RCC 7860 (cell line): ENCODE measurements around the gene GNAL.
"Not testable (repeated sequence)": the region's sequence is repeated elsewhere in the genome, so short reads cannot be mapped to it uniquely, and the experiment has no call there.

ENCODE experiments used
- DNase-seq: peaks from one replicate; pipeline ENCODE4 v3.0.0-alpha.2; 2015; ENCODE audit warnings: low spot score
- FAIRE-seq: peaks from 2 replicates; lab custom pipeline; 2012; peaks lifted over from hg19 to GRCh38; lab: Jason Lieb, UNC

The GNAL gene

GRCh38 chr18:11892438-11892837 lies 203.4 kb downstream of the GNAL start:
- FAIRE-seq, DNase-seq: not testable (repeated sequence)

DNA sequence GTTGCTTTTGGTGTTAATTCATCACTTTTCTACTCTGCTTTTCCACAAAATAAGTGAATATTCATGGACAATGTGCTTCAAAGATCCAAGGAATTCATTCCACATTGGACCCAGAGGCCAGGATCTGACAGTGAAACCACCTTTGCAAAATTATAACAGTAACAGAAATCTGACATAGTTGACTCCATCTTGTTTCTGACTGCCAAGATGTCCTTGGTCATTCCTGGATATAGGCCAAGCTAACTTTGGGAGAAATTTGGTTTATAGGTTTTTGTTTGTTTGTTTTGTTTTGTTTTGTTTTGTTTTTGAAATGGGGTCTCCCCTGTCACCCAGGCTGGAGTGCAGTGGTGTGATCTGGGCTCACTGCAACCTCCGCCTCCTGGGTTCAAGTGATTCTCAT lies 208.7 kb downstream of the GNAL start:
- DNase-seq (no peak), FAIRE-seq (no peak)

GRCh38 chr18:11899063-11899462 lies 210.0 kb downstream of the GNAL start:
- no peak for DNase-seq
- FAIRE-seq: no peak

DNA sequence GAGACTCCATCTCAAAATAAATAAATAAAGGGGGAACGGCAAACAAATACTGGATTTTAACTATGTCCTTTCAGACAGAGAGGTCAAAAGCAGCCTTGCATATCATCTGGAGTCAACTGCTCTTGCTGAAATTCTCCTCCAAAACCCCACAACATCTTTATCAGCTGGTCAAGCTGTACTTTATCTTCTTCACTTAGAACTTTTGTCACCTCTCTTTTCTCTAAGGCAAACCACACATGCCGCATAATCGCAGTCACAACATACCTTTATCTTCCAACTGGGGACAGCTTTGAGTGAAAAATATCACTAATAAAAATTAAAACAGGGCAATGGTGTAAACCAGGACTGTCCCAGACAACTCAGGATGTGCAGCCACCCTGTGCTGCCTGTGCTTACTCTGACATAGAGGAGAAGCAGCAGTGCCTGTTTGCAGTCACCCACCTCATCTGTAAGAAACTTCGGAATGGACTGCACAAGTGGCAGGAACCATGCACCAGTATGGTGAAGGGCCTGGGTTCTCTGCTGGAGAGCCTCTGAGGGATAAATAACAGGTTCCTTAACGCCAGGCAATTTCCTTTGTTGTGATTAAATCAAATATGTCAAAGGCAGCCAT lies 212.9 kb downstream of the GNAL start:
- DNase-seq (no peak), FAIRE-seq (no peak)

GRCh38 chr18:11902522-11903292 lies 213.6 kb downstream of the GNAL start:
- DNase-seq (no peak), FAIRE-seq (no peak)

GRCh38 chr18:11905613-11906012 lies 216.5 kb downstream of the GNAL start:
- DNase-seq: no peak
- no peak for FAIRE-seq

GRCh38 chr18:11906176-11906575 lies 217.1 kb downstream of the GNAL start:
- peak; percentile 42 for FAIRE-seq
- DNase-seq: no peak

DNA sequence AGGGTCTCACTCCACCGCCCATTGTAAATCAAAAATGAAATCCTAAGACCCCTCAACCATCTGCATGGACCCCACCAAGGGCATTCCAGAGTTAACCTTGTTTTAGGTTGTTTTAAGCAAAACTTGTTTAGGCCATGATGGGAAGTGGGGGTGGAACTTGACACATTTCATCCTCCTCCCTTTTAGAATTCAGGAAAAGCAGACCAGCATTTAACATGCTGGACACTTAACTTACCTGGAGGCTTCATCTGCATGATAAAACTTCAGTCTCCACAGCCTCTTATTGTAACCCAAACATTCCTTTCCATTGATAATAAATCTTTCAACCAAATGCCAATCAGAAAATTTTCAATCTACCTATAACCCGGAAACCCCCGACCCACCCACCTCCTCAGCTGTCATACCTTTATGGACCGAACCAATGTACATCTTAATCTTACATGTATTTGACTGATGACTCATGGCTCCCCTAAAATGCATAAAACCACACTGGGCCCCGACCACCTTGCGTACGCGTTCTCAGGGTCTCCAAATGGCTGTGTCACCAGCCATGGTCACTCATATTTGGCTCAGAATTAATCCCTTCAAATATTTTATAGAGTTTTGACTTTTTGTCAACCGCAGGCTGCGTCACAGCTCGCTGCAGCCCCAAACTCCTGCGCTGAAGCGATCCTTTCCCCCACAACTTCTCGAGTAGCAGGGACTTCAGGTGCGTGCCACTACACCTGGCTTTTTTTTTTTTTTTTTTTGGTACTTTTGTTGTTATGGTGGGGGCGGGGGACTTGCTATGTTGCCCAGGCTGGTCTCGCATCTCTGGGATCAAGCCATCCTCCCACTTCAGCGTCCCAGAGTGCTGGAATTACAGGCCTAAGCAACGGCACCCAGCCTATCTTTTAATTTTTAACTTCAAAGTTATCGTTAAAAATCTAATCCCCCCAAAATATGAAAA lies 218.1 kb downstream of the GNAL start:
- DNase-seq (no peak), FAIRE-seq (no peak)

DNA sequence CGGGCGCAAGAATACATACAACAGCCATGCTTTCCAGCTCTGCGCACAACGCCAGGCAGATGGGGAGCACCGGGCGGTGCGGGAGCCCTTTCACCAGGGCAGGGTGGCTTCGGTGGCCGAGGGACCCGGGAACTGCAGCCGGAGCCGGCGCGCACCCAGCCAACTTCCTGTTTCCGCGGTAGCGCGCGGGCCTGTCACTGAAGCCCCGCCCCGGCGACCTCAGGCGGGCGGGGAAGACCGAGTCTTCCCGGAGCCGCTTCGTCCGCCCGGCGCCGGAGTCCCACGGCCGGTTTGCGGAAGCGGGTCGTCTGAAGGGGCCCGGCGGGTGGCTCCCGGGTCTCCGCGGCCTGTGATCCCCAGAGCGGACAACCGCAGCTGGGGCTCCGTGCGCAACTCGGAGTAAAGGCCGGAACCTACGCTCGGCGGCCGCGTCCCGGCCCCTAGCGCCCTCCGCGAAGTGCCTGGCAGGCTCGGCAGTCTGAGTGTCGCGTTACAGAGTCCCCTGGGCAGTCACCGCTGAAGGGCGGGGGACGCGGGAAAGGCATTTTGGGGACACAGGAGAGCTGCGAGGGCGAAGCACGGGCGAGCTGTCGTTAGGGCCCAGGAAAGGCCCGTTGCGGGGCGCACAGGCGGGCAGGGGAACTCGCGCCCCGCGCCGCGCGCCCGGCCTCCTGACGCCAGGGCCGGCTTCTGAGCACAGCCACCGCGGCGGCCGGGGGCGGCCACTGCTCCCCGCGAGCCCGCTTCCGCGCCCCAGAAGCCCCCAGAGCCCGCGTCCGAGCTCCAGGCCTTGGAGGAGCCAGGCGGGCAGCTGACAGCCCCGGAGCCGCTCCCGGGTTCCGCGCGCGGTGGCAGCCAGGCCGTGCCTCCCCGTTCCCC lies 219.4 kb downstream of the GNAL start, which contains the start of gene MPPE1:
Gene MPPE1, minus strand, starts transcription at position 136 of the 879 bp plus-strand sequence. CDS start 11,053 bp downstream, outside the sequence.
- peak; percentile 64 for DNase-seq
- FAIRE-seq: no peak

- DNase-seq: no peak
- FAIRE-seq: no peak
Observed at GRCh38 chr18:11909061-11909455, 220.0 kb downstream of the GNAL start.

- no peak for DNase-seq
- no peak for FAIRE-seq
Observed at GRCh38 chr18:11909591-11910026, 220.5 kb downstream of the GNAL start.

GRCh38 chr18:11916880-11917279 lies 227.8 kb downstream of the GNAL start:
- DNase-seq: not testable (repeated sequence)

GRCh38 chr18:11919522-11919921 lies 230.5 kb downstream of the GNAL start:
- not testable (repeated sequence) for DNase-seq, FAIRE-seq

More at GRCh38 chr18:11916880-11917279, 227.8 kb downstream of the GNAL start:
- not testable (repeated sequence) for FAIRE-seq

GRCh38 chr18:11923450-11923849 lies 234.4 kb downstream of the GNAL start:
- DNase-seq (no peak), FAIRE-seq (no peak)

DNA sequence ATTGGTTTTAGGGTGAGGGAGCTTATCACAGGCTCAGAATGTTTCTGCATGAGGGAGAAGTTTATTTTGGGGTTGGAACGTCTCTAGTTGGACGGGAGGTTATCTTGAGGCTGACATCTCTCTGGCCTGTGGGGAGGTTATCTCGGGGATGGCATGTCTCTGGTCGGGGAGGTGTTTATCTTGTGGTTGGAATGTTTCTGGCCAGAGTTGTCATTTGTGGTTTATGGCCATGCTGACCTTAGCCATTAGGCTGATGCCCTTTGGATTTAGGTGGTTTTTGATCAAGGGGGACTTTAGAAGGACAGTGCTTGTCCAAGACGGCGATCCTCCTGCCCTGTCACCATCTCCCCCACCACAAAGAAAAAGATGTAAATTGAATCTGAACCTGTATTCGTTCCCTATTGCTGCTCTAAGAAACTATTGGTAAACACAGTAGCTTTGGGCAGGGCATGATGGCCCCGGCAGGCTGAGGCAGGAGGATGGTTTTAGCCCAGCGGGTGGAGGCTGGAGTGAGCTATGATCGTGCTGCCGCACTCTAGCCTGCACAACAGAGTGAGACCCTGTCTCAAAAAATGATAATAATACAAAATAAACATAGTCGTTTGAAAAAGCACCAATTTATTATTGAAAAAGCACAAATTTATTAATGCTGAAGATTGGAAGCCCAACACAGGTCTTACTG lies 236.9 kb downstream of the GNAL start:
- DNase-seq (peak; percentile 51), FAIRE-seq (peak; percentile 40)

DNA sequence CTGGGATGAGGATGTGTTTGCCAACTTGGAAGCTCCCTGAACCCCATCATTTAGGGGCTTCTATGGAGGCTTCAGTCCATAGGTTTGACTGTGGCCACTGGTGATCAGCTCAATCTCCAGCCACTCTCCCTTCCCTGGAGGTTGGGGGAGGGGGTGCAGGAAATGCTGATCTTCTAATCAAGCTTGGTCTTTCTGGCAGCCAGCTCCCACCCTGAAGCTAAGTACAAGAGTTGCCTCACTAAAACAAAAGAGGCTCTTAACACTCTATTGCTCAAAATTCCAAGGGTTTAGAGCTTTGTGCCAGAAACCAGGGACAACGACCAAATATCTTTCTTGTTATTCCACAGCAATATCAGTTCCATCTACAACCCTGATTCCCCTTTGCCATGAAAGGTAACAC lies 238.4 kb downstream of the GNAL start:
- DNase-seq (no peak), FAIRE-seq (no peak)

DNA sequence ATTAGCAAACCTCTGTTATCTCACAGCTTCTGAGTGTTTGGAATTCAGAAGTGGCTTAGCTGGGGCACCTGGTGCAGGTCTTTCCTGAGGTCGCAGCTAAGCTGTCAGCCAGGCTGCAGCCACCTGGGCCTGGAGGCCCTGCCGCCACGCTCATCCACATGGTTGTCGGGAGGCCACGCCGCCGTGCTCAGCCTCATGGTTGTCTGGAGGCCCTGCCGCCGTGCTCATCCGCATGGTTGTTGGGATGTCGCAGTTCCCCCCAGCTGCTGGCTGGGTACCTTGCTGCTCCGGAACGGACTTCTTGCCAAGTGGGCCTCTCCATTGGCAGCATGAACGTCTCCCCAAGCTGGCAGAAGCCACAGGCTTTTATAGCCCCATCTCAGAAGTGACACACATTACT lies 243.3 kb downstream of the GNAL start:
- DNase-seq: no peak
- no peak for FAIRE-seq
